Vagina (tissue), 2 donors: ENCODE results near the gene SLC6A13.

Experiments used
- CTCF ChIP-seq, 3 experiments: fragments of 450-650 bp in 2 of 3; fragments of 200-600 bp in 1 of 3; sonication (generic) in 1 of 3; IDR thresholded peaks; one replicate each; pipeline ENCODE4 v1.5.1; 2017 to 2019; ENCODE audit warnings: antibody characterized with exemption in 3 of 3, mild to moderate bottlenecking in 2 of 3, moderate library complexity in 2 of 3
- POLR2AphosphoS5 ChIP-seq, 2 donors: sonication (generic); formaldehyde crosslinking; IDR thresholded peaks; one replicate each; pipeline ENCODE4 v1.9.0; 2017; ENCODE audit warnings: antibody characterized with exemption in 2 of 2, mild to moderate bottlenecking in 2 of 2, low read depth in 1 of 2; ENCODE audit not compliant: insufficient read depth in 1 of 2

DNA sequence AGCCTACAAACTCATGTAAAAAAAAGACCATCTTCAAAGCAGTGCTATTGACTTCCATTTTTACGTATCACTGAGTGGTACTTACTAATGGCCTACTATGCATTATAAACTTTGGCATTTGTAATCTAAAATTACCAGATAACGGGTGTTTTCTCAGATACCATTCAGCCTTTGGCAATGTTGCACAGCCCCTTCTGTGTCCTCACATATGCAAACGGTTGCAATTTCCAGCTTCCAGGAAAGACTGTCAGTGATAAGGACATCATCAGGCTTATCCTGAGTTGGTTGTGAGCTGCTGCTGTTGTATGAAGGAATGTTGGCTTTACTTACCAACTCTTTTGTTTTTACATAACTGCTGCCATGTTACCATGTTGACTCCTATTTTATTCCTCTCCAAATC, 1.6 kb upstream of the SLC6A13 start:
- TF ChIP-seq POLR2AphosphoS5 (IDR thresholded peaks at IDR 0.05; ENCODE audit: insufficient read depth in 1 of 2, low read depth in 1 of 2), result no peak
- TF ChIP-seq CTCF (IDR thresholded peaks at IDR 0.05), result no peak
